HepG2 (cell line): Measurements from ENCODE around the gene FLAD1. TPM values are rescaled to one million over a fixed set of nuclear protein-coding genes. Genes with fewer than 3 reads are reported as not detected.

Experiments
- ATAC-seq: fragments of 200-7000 bp; cut with Tn5 transposase; 3 replicates; pipeline ENCODE4 v1.9.1; 2020; ENCODE audit warnings: mild to moderate bottlenecking, moderate library complexity
- BruUV-seq: library from RNA; stranded (reverse); fragments of 400-500 nt; replicated peaks from 2 replicates; lab custom pipeline; 2021; lab: Mats Ljungman, UMichigan
- CTCF ChIA-PET: fragments of 300-600 bp; formaldehyde crosslinking; extraction: SDS; loops from one replicate; lab custom pipeline; 2021; ENCODE audit warnings: low total read pairs, inconsistent platforms, low intra/inter-chr PET ratio; lab: Yijun Ruan, JAX
- POLR2A ChIA-PET: fragments of 350-600 bp; sonication (Branson Sonifier 250); formaldehyde crosslinking; loops from one replicate; lab custom pipeline; 2020; ENCODE audit warnings: antibody characterized with exemption, inconsistent platforms; lab: Yijun Ruan, JAX
- DNase-seq: peaks from one replicate; pipeline ENCODE4 v3.0.0-alpha.2; 2015; ENCODE audit warnings: low spot score
- FAIRE-seq: peaks from 3 replicates; lab custom pipeline; 2011; peaks lifted over from hg19 to GRCh38; lab: Jason Lieb, UNC
- H2AFZ ChIP-seq: one replicate; pipeline ENCODE4 v1.6.1; 2011; ENCODE audit warnings: low read length, inconsistent platforms
- H3K27ac ChIP-seq: fragments of 300-600 bp; 3 replicates; pipeline ENCODE4 v1.8.0; 2011; ENCODE audit warnings: mixed run types, mild to moderate bottlenecking, mixed read lengths, low read length, inconsistent platforms; ENCODE audit not compliant: insufficient read depth; ENCODE audit errors: extremely low read length
- H3K27me3 ChIP-seq, 2 experiments: fragments of 200-600 bp in 1 of 2; 2 replicates in 1 of 2; 3 replicates in 1 of 2; pipeline versions ENCODE4 v1.6.0 to v1.8.0; 2011; ENCODE audit warnings: low read length in 2 of 2, mild to moderate bottlenecking in 2 of 2, moderate library complexity in 2 of 2, inconsistent platforms in 1 of 2; ENCODE audit not compliant: insufficient read depth in 2 of 2, control insufficient read depth in 1 of 2
- H3K36me3 ChIP-seq, 2 experiments: fragments of 200-600 bp in 1 of 2; replicated peaks in 1 of 2; 2 replicates in 1 of 2; 3 replicates in 1 of 2; pipeline versions ENCODE4 v1.5.1 to v1.8.0; 2011; ENCODE audit warnings: low read length in 2 of 2, inconsistent platforms in 1 of 2; ENCODE audit not compliant: insufficient read depth in 2 of 2, control insufficient read depth in 1 of 2
- H3K4me1 ChIP-seq: 2 replicates; pipeline ENCODE4 v1.5.1; 2012; ENCODE audit warnings: low read length, inconsistent platforms; ENCODE audit not compliant: insufficient read depth
- H3K4me2 ChIP-seq: 2 replicates; pipeline ENCODE4 v1.6.0; 2011; ENCODE audit warnings: low read depth, low read length, inconsistent platforms
- H3K4me3 ChIP-seq, 3 experiments: fragments of 200-600 bp in 1 of 3; sonication (generic), shearing (Covaris generic) in 1 of 3; replicated peaks in 1 of 3; 2 replicates each; pipeline ENCODE4 v1.5.1; 2011 to 2016; ENCODE audit warnings: low read length in 3 of 3, inconsistent platforms in 2 of 3, low read depth in 2 of 3, mild to moderate bottlenecking in 2 of 3, control low read depth in 1 of 3, mixed read lengths in 1 of 3; ENCODE audit not compliant: insufficient read depth in 1 of 3
- H3K79me2 ChIP-seq: one replicate; pipeline ENCODE4 v1.6.1; 2011; ENCODE audit warnings: low read length, inconsistent platforms; ENCODE audit not compliant: insufficient read depth
- H3K9ac ChIP-seq: 2 replicates; pipeline ENCODE4 v1.6.0; 2011; ENCODE audit warnings: mild to moderate bottlenecking, low read depth, low read length, inconsistent platforms; ENCODE audit not compliant: insufficient read depth
- H3K9me3 ChIP-seq: 2 replicates; pipeline ENCODE4 v1.5.1; 2012; ENCODE audit warnings: mild to moderate bottlenecking, low read length
- H4K20me1 ChIP-seq: 2 replicates; pipeline ENCODE4 v1.6.0; 2011; ENCODE audit warnings: inconsistent platforms, mild to moderate bottlenecking, low read length, moderate library complexity; ENCODE audit not compliant: insufficient read depth
- AGO1 ChIP-seq: fragments of 200-400 bp; formaldehyde crosslinking; IDR thresholded peaks from 2 replicates; pipeline ENCODE4 v1.6.1; 2017; ENCODE audit warnings: mild to moderate bottlenecking, low read depth, low read length, moderate library complexity; ENCODE audit not compliant: poor library complexity, severe bottlenecking
- ATM ChIP-seq: fragments of 450-650 bp; IDR thresholded peaks from 2 replicates; pipeline ENCODE4 v1.7.1; 2017; ENCODE audit warnings: mild to moderate bottlenecking, borderline replicate concordance
- HBP1 ChIP-seq: IDR thresholded peaks from 2 replicates; pipeline ENCODE4 v1.6.1; 2016; ENCODE audit warnings: low read depth, control low read depth
- NONO ChIP-seq, 2 experiments: fragments of 450-650 bp in 1 of 2; sonication (generic) in 1 of 2; formaldehyde crosslinking in 1 of 2; IDR thresholded peaks in 1 of 2; conservative IDR thresholded peaks in 1 of 2; 2 replicates each; pipeline versions ENCODE4 v1.6.1 to v1.8.0; 2017 to 2022; ENCODE audit warnings: mild to moderate bottlenecking in 1 of 2, missing genetic modification reagents in 1 of 2, moderate library complexity in 1 of 2
- RFXAP ChIP-seq: sonication (generic); formaldehyde crosslinking; IDR thresholded peaks from 2 replicates; pipeline ENCODE4 v1.4.0; 2020; ENCODE audit warnings: missing genetic modification reagents, borderline replicate concordance
- SAP130 ChIP-seq: IDR thresholded peaks from 2 replicates; pipeline ENCODE4 v1.6.1; 2016; ENCODE audit warnings: low read depth
- ZBTB21 ChIP-seq: sonication (generic); formaldehyde crosslinking; IDR thresholded peaks from 2 replicates; pipeline ENCODE4 v1.4.0; 2020; ENCODE audit warnings: missing genetic modification reagents
- ZC3H13 ChIP-seq: sonication (generic); formaldehyde crosslinking; IDR thresholded peaks from 2 replicates; pipeline ENCODE4 v1.8.1; 2023; ENCODE audit warnings: mild to moderate bottlenecking, missing genetic modification reagents, moderate library complexity
- ZMYM3 ChIP-seq: sonication (generic); formaldehyde crosslinking; IDR thresholded peaks from 2 replicates; pipeline ENCODE4 v1.5.1; 2020; ENCODE audit warnings: mild to moderate bottlenecking, missing genetic modification reagents
- ZNF121 ChIP-seq: sonication (generic); formaldehyde crosslinking; IDR thresholded peaks from 2 replicates; pipeline ENCODE4 v1.5.0; 2020; ENCODE audit warnings: mild to moderate bottlenecking, missing genetic modification reagents
- ZNF33B ChIP-seq: sonication (generic); formaldehyde crosslinking; IDR thresholded peaks from 2 replicates; pipeline ENCODE4 v1.5.1; 2020; ENCODE audit warnings: mild to moderate bottlenecking, missing genetic modification reagents
- ZNF687 ChIP-seq: sonication (generic); formaldehyde crosslinking; IDR thresholded peaks from 2 replicates; pipeline ENCODE4 v1.5.1; 2020; ENCODE audit warnings: mild to moderate bottlenecking, missing genetic modification reagents, moderate library complexity
- ZNF704 ChIP-seq: sonication (generic); formaldehyde crosslinking; IDR thresholded peaks from 2 replicates; pipeline ENCODE4 v1.8.1; 2023; ENCODE audit warnings: mild to moderate bottlenecking, inconsistent platforms, moderate library complexity, missing genetic modification reagents, borderline replicate concordance
- ZNF788 ChIP-seq: sonication (generic); formaldehyde crosslinking; IDR thresholded peaks from 2 replicates; pipeline ENCODE4 v1.5.0; 2020; ENCODE audit warnings: mild to moderate bottlenecking, missing genetic modification reagents, borderline replicate concordance
- WGBS: methylation state at CpG from one replicate; pipeline ENCODE4 v1.1.6; 2017; ENCODE audit warnings: low lambda C conversion rate; 5-methylcytosine and 5-hydroxymethylcytosine counted together
- in situ Hi-C: cut with HindIII; loops from 2 replicates; pipeline ENCODE4 v1.10.0; 2017; ENCODE audit warnings: low pct_unique_long_range_greater_than_20kb; ENCODE audit not compliant: extremely low pct_ligation_motif_present
- intact Hi-C: fragments of 100-400 bp; cut with micrococcal nuclease; formaldehyde crosslinking; loops from one replicate; pipeline ENCODE4 v1.10.0; 2022; ENCODE audit not compliant: unreplicated experiment
- polyA plus RNA-seq, 8 experiments: library from polyadenylated mRNA; depleted of rRNA in 3 of 8; stranded (reverse) in 7 of 8; unstranded in 1 of 8; fragments of >200 nt; fragmentation: Illumina TruSeq in 4 of 8; extraction: Trizol in 4 of 8; gene quantifications; 2 replicates each; pipeline versions ENCODE4 v1.2.1 to v1.2.3, GENCODE V29; 2011 to 2016; ENCODE audit warnings: low read depth in 4 of 8, missing spikeins in 1 of 8, mixed read lengths in 1 of 8; ENCODE audit not compliant: insufficient read depth in 1 of 8
- total RNA-seq, 5 experiments: library from RNA; depleted of rRNA; stranded (reverse); fragments of >200 nt; fragmentation: Illumina TruSeq; extraction: Trizol; gene quantifications; 2 replicates each; pipeline ENCODE4 v1.2.3, GENCODE V29; 2016; ENCODE audit warnings: low read depth in 1 of 5

Gene FLAD1
- total and polyA plus RNA-seq, 2 of the 13 experiments (the other 11 are each of a cell fraction or from before 2014, with no cell fraction given): 25.9 to 32.8 TPM

GRCh38 chr1:154938604-154939399 lies 44.3 kb upstream of the FLAD1 start:
- peak overlapping the region; percentile 13; the same call in 1 of the 2 replicates for H3K4me2 ChIP-seq

More at GRCh38 chr1:154938604-154939399, 44.3 kb upstream of the FLAD1 start:
- intact Hi-C loops (no loop called here), in situ Hi-C loops (no loop called here)
- no peak overlapping the region for H3K9ac ChIP-seq
- FAIRE-seq (peak; percentile 4), DNase-seq (no peak), ATAC-seq (no peak)
- no peaks in the 10 kb centered on the region for H4K20me1 ChIP-seq
- no peaks in the 10 kb centered on the region for H3K79me2 ChIP-seq
- 96% methylated on average over 7 of the region's 7 CpGs for WGBS
- H3K9me3 ChIP-seq: no peaks in the 10 kb centered on the region
- no peaks in the 10 kb centered on the region for H3K36me3 ChIP-seq
- no peak overlapping the region for H2AFZ ChIP-seq
- CTCF ChIA-PET: no interaction called here
- H3K4me3 ChIP-seq: no peak overlapping the region
- 0 out of 2 replicates have a peak, but pooled peaks have one; percentile 21 for TF ChIP-seq HBP1 (CRISPR knock-in tag)
- peak; percentile 97 for TF ChIP-seq ZNF121
- 0 out of 2 replicates have a peak, but pooled peaks have one; percentile 17 for TF ChIP-seq ZNF788
- peak; percentile 31; the same call in 1 of the 2 replicates for TF ChIP-seq SAP130 (CRISPR knock-in tag)
- TF ChIP-seq AGO1: no peak
- TF ChIP-seq NONO (IDR thresholded peaks at IDR 0.05): no peak
- peak; percentile 45; the same call in 1 of the 2 replicates for TF ChIP-seq NONO (CRISPR knock-in tag; conservative IDR thresholded peaks at IDR 0.05)
- TF ChIP-seq ATM: no peak
- TF ChIP-seq ZNF33B (CRISPR knock-in tag): no peak
- TF ChIP-seq RFXAP (CRISPR knock-in tag): 0 out of 2 replicates have a peak, but pooled peaks have one; percentile 23
- peak; percentile 5; the same call in 1 of the 2 replicates for TF ChIP-seq ZNF687 (CRISPR knock-in tag)
- no peak for TF ChIP-seq ZNF704 (CRISPR knock-in tag)
- TF ChIP-seq ZBTB21 (CRISPR knock-in tag): 0 out of 2 replicates have a peak, but pooled peaks have one; percentile 22
- peak; percentile 13; the same call in 1 of the 2 replicates for TF ChIP-seq ZMYM3 (CRISPR knock-in tag)
- TF ChIP-seq ZC3H13 (CRISPR knock-in tag): 0 out of 2 replicates have a peak, but pooled peaks have one; percentile 38
- peaks cover 80% of the 10 kb centered on the region for H3K4me1 ChIP-seq
- peak overlapping the region; percentile 99 for H3K27ac ChIP-seq
- no TSS peak for BruUV-seq
- no peaks in the 10 kb centered on the region for H3K27me3 ChIP-seq
- POLR2A ChIA-PET: interaction anchor here (0.7 to 2.7 kb wide), 3 partner anchors 34 to 334 kb away, joined by 3 to 28 read pairs (median 14); partner anchors contain the start of gene CKS1B
